ENCODE measurements around the gene ZNF586.
"Not testable (repeated sequence)": the region's sequence is repeated elsewhere in the genome, so short reads cannot be mapped to it uniquely, and the experiment has no call there.

Gene ZNF586

DNA sequence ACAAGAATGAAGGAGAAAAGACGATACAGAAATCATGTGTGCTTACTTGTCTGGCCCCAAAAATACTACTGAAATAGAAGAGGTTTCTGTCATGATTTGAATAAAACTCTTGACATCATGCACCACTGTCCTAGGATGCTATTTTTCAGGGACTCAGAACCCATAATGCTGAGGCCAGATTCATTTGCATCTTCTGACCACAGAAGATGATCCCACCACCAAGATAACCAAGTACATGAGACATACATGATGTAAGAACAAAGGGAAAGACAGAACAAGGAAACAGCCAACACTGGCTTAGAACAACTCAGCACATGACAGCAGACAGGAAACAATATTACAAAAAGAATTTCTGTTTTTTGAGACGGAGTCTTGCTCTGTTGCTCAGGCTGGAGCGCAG, 42.8 kb downstream of the ZNF586 start:
- no peaks in the 10 kb centered on the region for H3K9me2 ChIP-seq (replicated peaks; ENCODE audit: control insufficient read depth, low read length)
- no peaks in the 10 kb centered on the region; the same call in 1 of the 2 replicates for H3K9me3 ChIP-seq (ENCODE audit: control insufficient read depth, insufficient read depth, low read length)
- TF ChIP-seq, protein P1, sequence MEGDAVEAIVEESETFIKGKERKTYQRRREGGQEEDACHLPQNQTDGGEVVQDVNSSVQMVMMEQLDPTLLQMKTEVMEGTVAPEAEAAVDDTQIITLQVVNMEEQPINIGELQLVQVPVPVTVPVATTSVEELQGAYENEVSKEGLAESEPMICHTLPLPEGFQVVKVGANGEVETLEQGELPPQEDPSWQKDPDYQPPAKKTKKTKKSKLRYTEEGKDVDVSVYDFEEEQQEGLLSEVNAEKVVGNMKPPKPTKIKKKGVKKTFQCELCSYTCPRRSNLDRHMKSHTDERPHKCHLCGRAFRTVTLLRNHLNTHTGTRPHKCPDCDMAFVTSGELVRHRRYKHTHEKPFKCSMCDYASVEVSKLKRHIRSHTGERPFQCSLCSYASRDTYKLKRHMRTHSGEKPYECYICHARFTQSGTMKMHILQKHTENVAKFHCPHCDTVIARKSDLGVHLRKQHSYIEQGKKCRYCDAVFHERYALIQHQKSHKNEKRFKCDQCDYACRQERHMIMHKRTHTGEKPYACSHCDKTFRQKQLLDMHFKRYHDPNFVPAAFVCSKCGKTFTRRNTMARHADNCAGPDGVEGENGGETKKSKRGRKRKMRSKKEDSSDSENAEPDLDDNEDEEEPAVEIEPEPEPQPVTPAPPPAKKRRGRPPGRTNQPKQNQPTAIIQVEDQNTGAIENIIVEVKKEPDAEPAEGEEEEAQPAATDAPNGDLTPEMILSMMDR (IDR thresholded peaks at IDR 0.05; ENCODE audit: low read depth, low read length, poor library complexity, severe bottlenecking), result no peak
- H3K4me3 ChIP-seq (ENCODE audit: low read length), result peak overlapping the region; percentile 20
- H3K79me2 ChIP-seq (ENCODE audit: control insufficient read depth, low read length), result peaks cover 16% of the 10 kb centered on the region
- H3K36me3 ChIP-seq (ENCODE audit: control insufficient read depth, low read length), result peaks cover 37% of the 10 kb centered on the region
- no peak overlapping the region for H3K27ac ChIP-seq (ENCODE audit: low read depth, low read length)
- H3F3A ChIP-seq (ENCODE audit: control insufficient read depth, insufficient read depth), result no peaks in the 10 kb centered on the region
- H3K4me2 ChIP-seq (ENCODE audit: low read length), result peak overlapping the region; percentile 45
- H3K27me3 ChIP-seq (ENCODE audit: control insufficient read depth, low read length), result no peaks in the 10 kb centered on the region
- H3K4me1 ChIP-seq (ENCODE audit: control insufficient read depth, low read length), result peaks cover 23% of the 10 kb centered on the region
- H4K20me1 ChIP-seq (ENCODE audit: control insufficient read depth, insufficient read depth, low read depth, low read length), result no peaks in the 10 kb centered on the region

DNA sequence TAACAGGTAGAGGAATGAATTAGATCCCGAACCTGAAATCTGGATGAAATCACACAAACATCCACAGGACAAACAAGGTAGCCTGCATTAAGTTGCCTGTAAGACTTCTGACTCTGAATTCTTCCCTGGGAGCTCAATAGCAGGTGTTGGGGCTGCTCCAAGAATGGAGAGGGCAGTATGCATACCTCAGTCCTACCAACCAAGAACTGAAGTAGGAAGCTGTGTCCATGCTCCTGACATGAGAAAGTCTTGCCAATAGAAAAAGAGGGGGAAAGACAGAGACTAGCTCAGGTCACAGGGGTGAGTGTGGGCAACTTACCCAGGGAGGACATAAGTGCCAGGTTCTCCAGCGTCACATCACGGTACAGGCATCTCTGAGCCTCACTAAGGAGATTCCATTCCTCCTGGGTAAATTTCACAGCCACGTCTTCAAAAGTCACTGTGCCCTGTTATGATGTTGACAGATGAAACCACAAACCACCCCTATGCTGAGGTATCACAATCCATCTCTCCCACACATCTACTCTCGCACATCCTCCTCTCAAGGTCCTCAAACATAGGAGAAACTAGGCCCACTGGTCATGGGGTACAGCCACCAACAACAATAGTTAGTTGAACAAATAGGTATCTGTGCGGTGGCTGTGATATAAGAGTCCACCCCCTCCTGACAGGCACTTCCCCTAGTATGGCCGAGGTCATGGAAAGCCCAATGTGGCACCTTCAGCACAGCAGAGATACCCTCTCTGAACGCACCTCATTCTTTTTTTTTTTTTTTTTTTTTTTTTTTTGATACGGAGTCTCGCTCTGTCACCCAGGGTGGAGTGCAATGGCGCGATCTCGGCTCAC, 43.7 kb downstream of the ZNF586 start:
- not testable (repeated sequence) for H3K9me3 ChIP-seq (ENCODE audit: control insufficient read depth, insufficient read depth, low read length); H4K20me1 ChIP-seq (ENCODE audit: control insufficient read depth, insufficient read depth, low read depth, low read length); H3K27ac ChIP-seq (ENCODE audit: low read depth, low read length); H3K9me2 ChIP-seq (replicated peaks; ENCODE audit: control insufficient read depth, low read length); H3F3A ChIP-seq (ENCODE audit: control insufficient read depth, insufficient read depth); H3K27me3 ChIP-seq (ENCODE audit: control insufficient read depth, low read length)
- Histone ChIP-seq H3K36me3 (ENCODE audit: control insufficient read depth, low read length) (peaks cover 30% of the 10 kb centered on the region), H3K4me1 (ENCODE audit: control insufficient read depth, low read length) (peaks cover 23% of the 10 kb centered on the region), H3K4me3 (ENCODE audit: low read length) (peak overlapping the region; percentile 78), H3K4me2 (ENCODE audit: low read length) (peak overlapping the region; percentile 72), H3K79me2 (ENCODE audit: control insufficient read depth, low read length) (peaks cover 16% of the 10 kb centered on the region)

GRCh38 chr19:57813919-57814504, 44.5 kb downstream of the ZNF586 start:
- no peaks in the 10 kb centered on the region for H3K9me3 ChIP-seq (ENCODE audit: control insufficient read depth, insufficient read depth, low read length)
- H3K79me2 ChIP-seq (ENCODE audit: control insufficient read depth, low read length), result peaks cover 18% of the 10 kb centered on the region
- peaks cover 30% of the 10 kb centered on the region for H3K4me1 ChIP-seq (ENCODE audit: control insufficient read depth, low read length)
- H4K20me1 ChIP-seq (ENCODE audit: control insufficient read depth, insufficient read depth, low read depth, low read length), result no peaks in the 10 kb centered on the region
- H3K4me2 ChIP-seq (ENCODE audit: low read length), result peak overlapping the region; percentile 72
- no peaks in the 10 kb centered on the region for H3K27me3 ChIP-seq (ENCODE audit: control insufficient read depth, low read length)
- H3K4me3 ChIP-seq (ENCODE audit: low read length), result peak overlapping the region; percentile 78
- no peaks in the 10 kb centered on the region for H3F3A ChIP-seq (ENCODE audit: control insufficient read depth, insufficient read depth)
- TF ChIP-seq EZH2phosphoT487 (IDR thresholded peaks at IDR 0.05; ENCODE audit: borderline replicate concordance, low read length), result no peak
- TF ChIP-seq, protein P1 (IDR thresholded peaks at IDR 0.05; ENCODE audit: low read depth, low read length, poor library complexity, severe bottlenecking), result no peak
- H3K36me3 ChIP-seq (ENCODE audit: control insufficient read depth, low read length), result peaks cover 26% of the 10 kb centered on the region
- H3K9me2 ChIP-seq (replicated peaks; ENCODE audit: control insufficient read depth, low read length), result no peaks in the 10 kb centered on the region
- H3K27ac ChIP-seq (ENCODE audit: low read depth, low read length), result 0 out of 2 replicates have a peak overlapping the region, but pooled peaks have one; percentile 7

Measured in DOHH2 (cell line).